HL-60 (cell line): ENCODE data around the gene POU2F1.

Source experiments
- DNase-seq, 2 experiments: peaks; one replicate each; pipeline ENCODE4 v3.0.0-alpha.2; 2010 to 2020; ENCODE audit warnings: low read depth in 1 of 2, low spot score in 1 of 2
- H3K27ac ChIP-seq: fragments of 250-450 bp; sonication (Bioruptor Pico); replicated peaks from 2 replicates; pipeline ENCODE4 v1.5.1; 2020; ENCODE audit warnings: mild to moderate bottlenecking, moderate library complexity
- H3K27me3 ChIP-seq: fragments of 250-450 bp; sonication (Bioruptor Pico); 2 replicates; pipeline ENCODE4 v1.5.1; 2021; ENCODE audit warnings: mild to moderate bottlenecking, moderate library complexity; ENCODE audit not compliant: insufficient read depth, poor library complexity, severe bottlenecking
- H3K4me3 ChIP-seq: replicated peaks from 2 replicates; pipeline ENCODE4 v1.5.1; 2011; ENCODE audit warnings: mild to moderate bottlenecking, control low read depth, low read length; ENCODE audit not compliant: insufficient read depth
- GABPA ChIP-seq: IDR thresholded peaks from 2 replicates; pipeline ENCODE4 v1.6.1; 2012; ENCODE audit warnings: low read depth
- POLR2AphosphoS5 ChIP-seq: IDR thresholded peaks from 2 replicates; pipeline ENCODE4 v1.6.1; 2012; ENCODE audit warnings: low read depth
- SPI1 ChIP-seq: IDR thresholded peaks from 2 replicates; pipeline ENCODE4 v1.6.1; 2012; ENCODE audit warnings: low read depth, mild to moderate bottlenecking, borderline replicate concordance
- TF ChIP-seq, protein P1 (sequence below): IDR thresholded peaks from one replicate; pipeline ENCODE4 v1.5.1; 2011; ENCODE audit warnings: low read length, control low read depth, inconsistent platforms; ENCODE audit not compliant: insufficient read depth
- TF ChIP-seq, protein P2 (sequence below): IDR thresholded peaks from 2 replicates; pipeline ENCODE4 v1.6.1; 2012; ENCODE audit warnings: low read depth; ENCODE audit not compliant: insufficient replicate concordance

The POU2F1 gene

DNA sequence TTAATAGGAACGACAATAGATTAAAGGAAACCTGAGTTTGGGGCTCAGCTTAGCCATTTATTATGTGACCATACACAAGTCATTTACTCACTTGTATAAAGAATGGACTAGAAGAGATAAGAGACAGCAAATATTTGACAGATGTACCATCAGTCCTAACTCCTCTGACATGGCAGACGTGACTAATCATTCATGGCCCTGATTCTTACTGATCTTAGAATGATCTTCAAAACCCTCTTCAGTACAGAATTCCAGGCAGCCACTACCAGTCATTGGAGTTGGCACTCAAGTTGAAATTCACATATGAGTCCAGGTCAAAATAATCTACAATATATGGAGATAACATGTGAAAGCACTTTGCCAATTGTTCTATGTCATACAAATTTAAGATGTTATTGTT is 21.0 kb upstream of the POU2F1 start:
- Histone ChIP-seq H3K4me3 (no peak overlapping the region), H3K27ac (no peak overlapping the region), H3K27me3 (no peaks in the 10 kb centered on the region)
- DNase-seq = no peak
- TF ChIP-seq, protein P1, sequence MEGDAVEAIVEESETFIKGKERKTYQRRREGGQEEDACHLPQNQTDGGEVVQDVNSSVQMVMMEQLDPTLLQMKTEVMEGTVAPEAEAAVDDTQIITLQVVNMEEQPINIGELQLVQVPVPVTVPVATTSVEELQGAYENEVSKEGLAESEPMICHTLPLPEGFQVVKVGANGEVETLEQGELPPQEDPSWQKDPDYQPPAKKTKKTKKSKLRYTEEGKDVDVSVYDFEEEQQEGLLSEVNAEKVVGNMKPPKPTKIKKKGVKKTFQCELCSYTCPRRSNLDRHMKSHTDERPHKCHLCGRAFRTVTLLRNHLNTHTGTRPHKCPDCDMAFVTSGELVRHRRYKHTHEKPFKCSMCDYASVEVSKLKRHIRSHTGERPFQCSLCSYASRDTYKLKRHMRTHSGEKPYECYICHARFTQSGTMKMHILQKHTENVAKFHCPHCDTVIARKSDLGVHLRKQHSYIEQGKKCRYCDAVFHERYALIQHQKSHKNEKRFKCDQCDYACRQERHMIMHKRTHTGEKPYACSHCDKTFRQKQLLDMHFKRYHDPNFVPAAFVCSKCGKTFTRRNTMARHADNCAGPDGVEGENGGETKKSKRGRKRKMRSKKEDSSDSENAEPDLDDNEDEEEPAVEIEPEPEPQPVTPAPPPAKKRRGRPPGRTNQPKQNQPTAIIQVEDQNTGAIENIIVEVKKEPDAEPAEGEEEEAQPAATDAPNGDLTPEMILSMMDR = no peak
- TF ChIP-seq GABPA = no peak
- TF ChIP-seq SPI1 = no peak
- TF ChIP-seq, protein P2, sequence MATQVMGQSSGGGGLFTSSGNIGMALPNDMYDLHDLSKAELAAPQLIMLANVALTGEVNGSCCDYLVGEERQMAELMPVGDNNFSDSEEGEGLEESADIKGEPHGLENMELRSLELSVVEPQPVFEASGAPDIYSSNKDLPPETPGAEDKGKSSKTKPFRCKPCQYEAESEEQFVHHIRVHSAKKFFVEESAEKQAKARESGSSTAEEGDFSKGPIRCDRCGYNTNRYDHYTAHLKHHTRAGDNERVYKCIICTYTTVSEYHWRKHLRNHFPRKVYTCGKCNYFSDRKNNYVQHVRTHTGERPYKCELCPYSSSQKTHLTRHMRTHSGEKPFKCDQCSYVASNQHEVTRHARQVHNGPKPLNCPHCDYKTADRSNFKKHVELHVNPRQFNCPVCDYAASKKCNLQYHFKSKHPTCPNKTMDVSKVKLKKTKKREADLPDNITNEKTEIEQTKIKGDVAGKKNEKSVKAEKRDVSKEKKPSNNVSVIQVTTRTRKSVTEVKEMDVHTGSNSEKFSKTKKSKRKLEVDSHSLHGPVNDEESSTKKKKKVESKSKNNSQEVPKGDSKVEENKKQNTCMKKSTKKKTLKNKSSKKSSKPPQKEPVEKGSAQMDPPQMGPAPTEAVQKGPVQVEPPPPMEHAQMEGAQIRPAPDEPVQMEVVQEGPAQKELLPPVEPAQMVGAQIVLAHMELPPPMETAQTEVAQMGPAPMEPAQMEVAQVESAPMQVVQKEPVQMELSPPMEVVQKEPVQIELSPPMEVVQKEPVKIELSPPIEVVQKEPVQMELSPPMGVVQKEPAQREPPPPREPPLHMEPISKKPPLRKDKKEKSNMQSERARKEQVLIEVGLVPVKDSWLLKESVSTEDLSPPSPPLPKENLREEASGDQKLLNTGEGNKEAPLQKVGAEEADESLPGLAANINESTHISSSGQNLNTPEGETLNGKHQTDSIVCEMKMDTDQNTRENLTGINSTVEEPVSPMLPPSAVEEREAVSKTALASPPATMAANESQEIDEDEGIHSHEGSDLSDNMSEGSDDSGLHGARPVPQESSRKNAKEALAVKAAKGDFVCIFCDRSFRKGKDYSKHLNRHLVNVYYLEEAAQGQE = no peak
- TF ChIP-seq POLR2AphosphoS5 = no peak

DNA sequence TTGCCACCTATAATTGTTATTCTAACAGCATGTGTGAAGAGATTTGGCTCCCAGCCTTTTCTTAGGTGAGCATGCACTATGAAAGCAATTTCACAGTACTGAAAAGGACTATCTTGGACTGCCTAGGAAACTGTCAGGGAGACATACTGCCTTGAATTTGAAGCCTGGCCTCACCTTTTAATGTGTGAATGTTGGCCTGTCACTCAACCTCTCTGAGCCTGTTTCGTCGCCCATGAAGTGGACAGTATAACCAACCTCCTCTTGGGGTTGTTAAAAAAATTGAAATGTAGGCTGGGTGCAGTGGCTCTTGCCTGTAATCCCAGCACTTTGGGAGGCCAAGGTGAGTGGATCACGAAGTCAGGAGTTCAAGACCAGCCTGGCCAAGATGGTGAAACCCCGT is 20.4 kb upstream of the POU2F1 start:
- TF ChIP-seq, protein P2 = no peak
- TF ChIP-seq, protein P1 = no peak
- no peak for TF ChIP-seq POLR2AphosphoS5
- no peak for TF ChIP-seq GABPA
- no peak for TF ChIP-seq SPI1
- DNase-seq = no peak
- no peak overlapping the region for H3K4me3 ChIP-seq
- no peak overlapping the region for H3K27ac ChIP-seq
- H3K27me3 ChIP-seq = no peaks in the 10 kb centered on the region

DNA sequence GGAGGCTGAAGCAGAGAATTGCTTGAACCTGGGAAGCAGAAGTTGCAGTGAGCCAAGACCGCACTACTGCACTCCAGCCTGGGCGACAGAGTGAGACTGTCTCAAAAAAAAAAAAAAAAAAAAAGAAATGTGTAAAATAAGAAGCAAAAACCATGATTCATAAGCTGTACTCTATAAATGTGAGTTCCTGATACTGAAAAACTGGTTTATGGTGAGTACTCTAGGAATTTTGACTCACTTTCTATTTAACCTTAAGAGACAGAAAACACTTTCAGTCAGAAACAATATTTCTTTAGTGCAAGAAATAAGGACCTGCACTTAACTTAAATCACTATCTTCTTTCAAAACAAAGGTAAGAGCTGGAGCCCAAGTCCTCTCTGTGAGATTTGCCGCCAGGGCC is 19.9 kb upstream of the POU2F1 start:
- H3K27me3 ChIP-seq = no peaks in the 10 kb centered on the region
- TF ChIP-seq POLR2AphosphoS5 (no peak), SPI1 (no peak), GABPA (no peak)
- TF ChIP-seq, protein P1 = no peak
- TF ChIP-seq, protein P2 = no peak
- H3K4me3 ChIP-seq = no peak overlapping the region
- H3K27ac ChIP-seq = no peak overlapping the region
- no peak for DNase-seq
